ENCODE results near the gene C5orf24.

- TF ChIP-seq JUND (IDR thresholded peaks at IDR 0.05) (no peak), SP1 (IDR thresholded peaks at IDR 0.05) (no peak), CTCF (IDR thresholded peaks at IDR 0.05; ENCODE audit: low read depth, low read length, missing input control) (no peak), ZBTB33 (IDR thresholded peaks at IDR 0.05) (no peak), REST (IDR thresholded peaks at IDR 0.05) (no peak), TAF1 (conservative IDR thresholded peaks at IDR 0.05) (no peak), HNF4G (IDR thresholded peaks at IDR 0.05) (no peak), EGR1 (IDR thresholded peaks at IDR 0.05; ENCODE audit: low read depth in 2 of 2) (no peak), ATF3 (IDR thresholded peaks at IDR 0.05) (no peak), RXRA (IDR thresholded peaks at IDR 0.05) (no peak), FOXA1 (IDR thresholded peaks at IDR 0.05) (no peak), MAX (IDR thresholded peaks at IDR 0.05) (no peak)
These were observed 18.9 kb downstream of the C5orf24 start for GRCh38 chr5:134864707-134865106.

Measured in liver (tissue), 3 donors.